Neural cell (in vitro differentiated cells): ENCODE data around the gene LIX1L.

Source experiments
- CTCF ChIP-seq: fragments of 450-650 bp; IDR thresholded peaks from 2 replicates; pipeline ENCODE4 v1.5.1; 2014; ENCODE audit warnings: antibody characterized with exemption, mild to moderate bottlenecking, moderate library complexity; ENCODE audit not compliant: poor library complexity, severe bottlenecking
- EP300 ChIP-seq: fragments of 450-650 bp; conservative IDR thresholded peaks from 2 replicates; pipeline ENCODE4 v1.6.1; 2014; ENCODE audit warnings: antibody characterized with exemption, mild to moderate bottlenecking, moderate library complexity; ENCODE audit not compliant: poor library complexity, severe bottlenecking
- EZH2 ChIP-seq: fragments of 200-600, 300-800 bp; shearing (Covaris generic), sonication (generic); IDR thresholded peaks from 2 replicates; pipeline ENCODE4 v1.6.1; 2014; ENCODE audit warnings: antibody characterized with exemption, low read length, borderline replicate concordance, mild to moderate bottlenecking; ENCODE audit not compliant: insufficient read depth, poor library complexity, severe bottlenecking
- MXI1 ChIP-seq: fragments of 450-650 bp; conservative IDR thresholded peaks from 2 replicates; pipeline ENCODE4 v1.6.1; 2014; ENCODE audit warnings: antibody characterized with exemption, mild to moderate bottlenecking; ENCODE audit not compliant: poor library complexity, severe bottlenecking
- POLR2AphosphoS5 ChIP-seq: IDR thresholded peaks from 2 replicates; pipeline ENCODE4 v1.6.1; 2012
- RAD21 ChIP-seq: fragments of 450-650 bp; conservative IDR thresholded peaks from 2 replicates; pipeline ENCODE4 v1.6.1; 2014; ENCODE audit warnings: antibody characterized with exemption, mild to moderate bottlenecking, moderate library complexity
- SMC3 ChIP-seq: fragments of 450-650 bp; conservative IDR thresholded peaks from 2 replicates; pipeline ENCODE4 v1.6.1; 2014; ENCODE audit warnings: antibody characterized with exemption, mild to moderate bottlenecking, moderate library complexity; ENCODE audit not compliant: poor library complexity
- TAF1 ChIP-seq: IDR thresholded peaks from 2 replicates; pipeline ENCODE4 v1.6.1; 2012; ENCODE audit warnings: low read depth
- TF ChIP-seq, protein P1 (sequence below): IDR thresholded peaks from 2 replicates; pipeline ENCODE4 v1.6.1; 2012; ENCODE audit warnings: borderline replicate concordance

DNA sequence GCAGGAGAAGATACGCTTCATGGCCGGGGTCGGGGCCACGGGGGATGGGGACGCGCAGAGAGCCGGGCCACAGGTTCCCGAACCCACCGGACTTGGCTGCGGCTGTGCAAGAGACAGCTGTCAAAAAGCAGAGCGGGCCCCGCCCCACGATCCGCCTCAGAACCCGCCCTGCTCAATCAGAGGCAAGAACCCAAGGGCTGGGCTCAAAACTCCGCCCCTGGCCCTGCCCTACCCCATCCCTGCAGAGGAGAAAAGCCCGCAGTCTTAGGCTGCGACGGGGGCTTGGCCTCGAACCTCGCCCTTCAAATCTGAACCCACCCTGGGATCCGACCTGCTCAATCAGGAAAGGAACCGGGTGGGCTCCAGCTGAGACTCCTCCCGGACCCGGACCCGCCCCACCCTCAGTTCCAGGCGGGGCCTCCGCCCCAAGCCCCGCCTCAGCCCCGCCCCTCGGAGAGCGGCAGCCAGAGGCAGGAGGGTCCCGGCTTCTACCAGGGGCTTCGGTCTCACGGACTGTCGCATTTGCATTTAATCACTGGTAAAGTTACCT, 72.0 kb downstream of the LIX1L start, which contains the start of gene ANKRD35:
- TF ChIP-seq, protein P1, sequence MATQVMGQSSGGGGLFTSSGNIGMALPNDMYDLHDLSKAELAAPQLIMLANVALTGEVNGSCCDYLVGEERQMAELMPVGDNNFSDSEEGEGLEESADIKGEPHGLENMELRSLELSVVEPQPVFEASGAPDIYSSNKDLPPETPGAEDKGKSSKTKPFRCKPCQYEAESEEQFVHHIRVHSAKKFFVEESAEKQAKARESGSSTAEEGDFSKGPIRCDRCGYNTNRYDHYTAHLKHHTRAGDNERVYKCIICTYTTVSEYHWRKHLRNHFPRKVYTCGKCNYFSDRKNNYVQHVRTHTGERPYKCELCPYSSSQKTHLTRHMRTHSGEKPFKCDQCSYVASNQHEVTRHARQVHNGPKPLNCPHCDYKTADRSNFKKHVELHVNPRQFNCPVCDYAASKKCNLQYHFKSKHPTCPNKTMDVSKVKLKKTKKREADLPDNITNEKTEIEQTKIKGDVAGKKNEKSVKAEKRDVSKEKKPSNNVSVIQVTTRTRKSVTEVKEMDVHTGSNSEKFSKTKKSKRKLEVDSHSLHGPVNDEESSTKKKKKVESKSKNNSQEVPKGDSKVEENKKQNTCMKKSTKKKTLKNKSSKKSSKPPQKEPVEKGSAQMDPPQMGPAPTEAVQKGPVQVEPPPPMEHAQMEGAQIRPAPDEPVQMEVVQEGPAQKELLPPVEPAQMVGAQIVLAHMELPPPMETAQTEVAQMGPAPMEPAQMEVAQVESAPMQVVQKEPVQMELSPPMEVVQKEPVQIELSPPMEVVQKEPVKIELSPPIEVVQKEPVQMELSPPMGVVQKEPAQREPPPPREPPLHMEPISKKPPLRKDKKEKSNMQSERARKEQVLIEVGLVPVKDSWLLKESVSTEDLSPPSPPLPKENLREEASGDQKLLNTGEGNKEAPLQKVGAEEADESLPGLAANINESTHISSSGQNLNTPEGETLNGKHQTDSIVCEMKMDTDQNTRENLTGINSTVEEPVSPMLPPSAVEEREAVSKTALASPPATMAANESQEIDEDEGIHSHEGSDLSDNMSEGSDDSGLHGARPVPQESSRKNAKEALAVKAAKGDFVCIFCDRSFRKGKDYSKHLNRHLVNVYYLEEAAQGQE = no peak
- TF ChIP-seq SMC3 (no peak), CTCF (no peak), EP300 (no peak), EZH2 (no peak), RAD21 (no peak), TAF1 (no peak), POLR2AphosphoS5 (no peak), MXI1 (no peak)
